ENCODE measurements around the gene RELN. TPM values are rescaled to one million over a fixed set of nuclear protein-coding genes. Genes with fewer than 3 reads are reported as not detected.

The RELN gene
- total RNA-seq, 1 donor from 2014 or later = 5.4 TPM

DNA sequence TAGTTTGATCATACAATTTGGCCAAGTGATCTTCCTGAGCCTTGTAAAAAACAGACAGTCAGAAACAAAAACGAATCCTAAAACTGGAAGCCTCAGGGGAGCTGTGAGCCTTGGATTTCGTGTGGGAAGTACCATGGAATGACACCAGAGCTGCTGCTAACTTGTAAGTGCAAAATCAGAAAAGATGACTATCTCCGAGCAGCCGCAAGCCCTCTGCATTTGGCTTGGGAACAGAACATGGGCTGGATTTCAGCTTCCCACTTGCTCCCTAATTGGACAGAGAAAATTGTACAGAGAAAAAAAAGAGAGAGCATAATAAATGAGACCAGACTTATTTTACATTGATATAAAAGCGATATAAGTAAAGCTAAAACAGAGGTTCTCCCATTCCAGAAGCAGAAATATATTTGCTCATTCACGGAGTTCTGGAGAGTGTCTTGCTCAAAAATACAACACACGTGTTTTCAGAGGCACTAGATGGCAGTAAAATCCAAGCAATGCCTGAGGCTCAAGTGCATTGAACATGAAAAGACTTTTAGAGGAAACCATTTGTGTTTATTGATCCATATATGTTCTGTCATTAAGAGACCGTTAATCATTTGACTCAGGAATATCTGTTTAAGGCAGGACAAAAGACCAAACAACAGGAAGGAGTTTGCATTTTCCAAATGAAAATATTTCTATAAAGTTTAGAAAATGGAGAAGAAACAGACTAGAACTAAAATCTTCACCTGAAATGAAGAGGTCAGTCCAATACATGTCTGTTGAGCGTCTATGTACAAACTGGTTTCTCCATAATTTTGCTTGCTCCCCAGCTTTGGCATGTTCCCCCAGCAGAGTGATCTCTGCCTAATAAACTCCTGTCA is 465.2 kb downstream of the RELN start:
- TF ChIP-seq, protein P1, sequence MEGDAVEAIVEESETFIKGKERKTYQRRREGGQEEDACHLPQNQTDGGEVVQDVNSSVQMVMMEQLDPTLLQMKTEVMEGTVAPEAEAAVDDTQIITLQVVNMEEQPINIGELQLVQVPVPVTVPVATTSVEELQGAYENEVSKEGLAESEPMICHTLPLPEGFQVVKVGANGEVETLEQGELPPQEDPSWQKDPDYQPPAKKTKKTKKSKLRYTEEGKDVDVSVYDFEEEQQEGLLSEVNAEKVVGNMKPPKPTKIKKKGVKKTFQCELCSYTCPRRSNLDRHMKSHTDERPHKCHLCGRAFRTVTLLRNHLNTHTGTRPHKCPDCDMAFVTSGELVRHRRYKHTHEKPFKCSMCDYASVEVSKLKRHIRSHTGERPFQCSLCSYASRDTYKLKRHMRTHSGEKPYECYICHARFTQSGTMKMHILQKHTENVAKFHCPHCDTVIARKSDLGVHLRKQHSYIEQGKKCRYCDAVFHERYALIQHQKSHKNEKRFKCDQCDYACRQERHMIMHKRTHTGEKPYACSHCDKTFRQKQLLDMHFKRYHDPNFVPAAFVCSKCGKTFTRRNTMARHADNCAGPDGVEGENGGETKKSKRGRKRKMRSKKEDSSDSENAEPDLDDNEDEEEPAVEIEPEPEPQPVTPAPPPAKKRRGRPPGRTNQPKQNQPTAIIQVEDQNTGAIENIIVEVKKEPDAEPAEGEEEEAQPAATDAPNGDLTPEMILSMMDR (IDR thresholded peaks at IDR 0.05; ENCODE audit: unreplicated experiment) = peak; percentile 59
- no peak for DNase-seq (ENCODE audit: low spot score, unreplicated experiment)
- peak overlapping the region; percentile 38 for H3K27ac Mint-ChIP-seq

DNA sequence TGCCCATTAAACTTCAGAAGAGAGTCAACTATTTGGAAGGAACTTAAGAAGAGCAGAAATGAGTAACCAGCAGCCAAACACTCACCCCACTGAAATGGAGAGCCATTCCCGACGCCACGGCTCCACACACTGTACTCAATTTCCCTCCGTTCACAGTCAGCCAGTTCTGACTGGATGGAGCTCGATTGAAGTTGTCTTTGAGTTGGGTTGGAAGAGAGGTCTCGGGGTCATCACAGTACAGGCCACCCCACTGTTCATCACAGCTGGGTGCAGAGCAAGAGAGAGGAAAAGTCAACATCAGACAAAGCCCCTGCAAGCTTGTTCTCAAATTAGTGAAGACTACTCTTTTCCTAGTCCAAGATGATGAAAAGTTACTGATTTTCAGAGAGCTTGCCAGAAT is 467.5 kb downstream of the RELN start:
- TF ChIP-seq, protein P1 (IDR thresholded peaks at IDR 0.05; ENCODE audit: unreplicated experiment) = no peak
- peaks cover 8% of the 10 kb centered on the region for H3K4me1 Mint-ChIP-seq (ENCODE audit: low read depth)
- no peak overlapping the region for H3K27ac Mint-ChIP-seq
- no peak overlapping the region for H3K4me3 Mint-ChIP-seq (ENCODE audit: low read depth)
- H3K36me3 Mint-ChIP-seq (ENCODE audit: insufficient read depth) = no peaks in the 10 kb centered on the region
- H3K27me3 Mint-ChIP-seq = peaks cover 14% of the 10 kb centered on the region
- no peaks in the 10 kb centered on the region for H3K9me3 Mint-ChIP-seq (ENCODE audit: low read depth)
- no peak for DNase-seq (ENCODE audit: low spot score, unreplicated experiment)

More for the DNA sequence above, 465.2 kb downstream of the RELN start:
- Mint-ChIP-seq H3K27me3 (peaks cover 14% of the 10 kb centered on the region), H3K36me3 (ENCODE audit: insufficient read depth) (no peaks in the 10 kb centered on the region), H3K9me3 (ENCODE audit: low read depth) (no peaks in the 10 kb centered on the region), H3K4me1 (ENCODE audit: low read depth) (peaks cover 11% of the 10 kb centered on the region), H3K4me3 (ENCODE audit: low read depth) (no peak overlapping the region)

DNA sequence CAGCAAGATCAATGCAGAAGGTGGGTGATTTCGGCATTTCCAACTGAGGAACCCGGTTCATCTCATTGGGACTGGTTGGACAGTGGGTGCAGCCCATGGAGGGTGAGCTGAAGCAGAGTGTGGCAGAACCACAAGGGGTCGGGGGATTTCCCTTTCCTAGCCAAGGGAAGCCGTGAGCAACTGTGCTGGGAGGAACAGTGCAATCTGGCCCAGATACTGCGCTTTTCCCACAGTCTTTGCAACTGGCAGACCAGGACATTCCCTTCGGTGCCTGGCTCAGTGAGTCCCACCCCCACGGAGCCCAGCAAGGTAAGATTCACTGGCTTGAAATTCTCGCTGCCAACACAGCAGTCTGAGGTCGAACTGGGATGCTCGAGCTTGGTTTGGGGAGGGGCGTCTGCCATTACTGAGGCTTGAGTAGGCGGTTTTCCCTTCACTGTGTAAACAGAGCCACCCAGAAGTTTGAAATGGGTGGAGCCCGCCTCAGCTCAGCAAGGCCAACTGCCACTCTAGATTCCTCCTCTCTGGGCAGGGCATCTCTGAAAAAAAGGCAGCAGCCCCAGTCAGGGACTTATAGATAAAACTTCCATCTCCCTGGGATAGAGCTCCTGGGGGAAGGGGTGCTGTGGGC is 484.8 kb downstream of the RELN start:
- DNase-seq (ENCODE audit: low spot score, unreplicated experiment) = no peak

DNA sequence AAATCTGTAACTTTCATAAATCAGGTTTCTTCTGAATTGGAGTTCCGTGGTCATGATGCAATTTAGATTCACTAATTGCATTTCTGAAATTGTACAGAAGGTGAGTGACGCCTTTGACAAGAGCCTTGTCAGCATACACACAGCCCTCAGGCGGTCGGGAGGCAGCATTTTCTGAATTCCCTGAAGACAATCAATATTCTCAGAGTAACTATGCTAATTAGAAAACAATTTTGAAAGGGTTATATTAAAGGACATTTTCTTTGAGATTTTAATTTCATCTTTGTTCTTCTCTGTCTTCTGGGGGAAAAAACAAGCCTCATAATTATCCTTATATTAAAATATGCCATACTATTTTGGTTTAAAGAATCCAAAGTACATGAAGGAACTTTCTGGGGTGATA is 488.3 kb downstream of the RELN start:
- Mint-ChIP-seq H3K4me3 (ENCODE audit: low read depth) (no peak overlapping the region), H3K27ac (no peak overlapping the region), H3K4me1 (ENCODE audit: low read depth) (no peaks in the 10 kb centered on the region), H3K27me3 (peaks cover 5% of the 10 kb centered on the region), H3K9me3 (ENCODE audit: low read depth) (peaks cover 6% of the 10 kb centered on the region), H3K36me3 (ENCODE audit: insufficient read depth) (no peaks in the 10 kb centered on the region)
- DNase-seq (ENCODE audit: low spot score, unreplicated experiment) = no peak
- TF ChIP-seq, protein P1 (IDR thresholded peaks at IDR 0.05; ENCODE audit: unreplicated experiment) = no peak

More for the DNA sequence above, 484.8 kb downstream of the RELN start:
- Mint-ChIP-seq H3K9me3 (ENCODE audit: low read depth) (peaks cover 6% of the 10 kb centered on the region), H3K4me1 (ENCODE audit: low read depth) (no peaks in the 10 kb centered on the region), H3K27ac (no peak overlapping the region), H3K36me3 (ENCODE audit: insufficient read depth) (no peaks in the 10 kb centered on the region), H3K4me3 (ENCODE audit: low read depth) (no peak overlapping the region), H3K27me3 (peaks cover 18% of the 10 kb centered on the region)
- TF ChIP-seq, protein P1 (IDR thresholded peaks at IDR 0.05; ENCODE audit: unreplicated experiment) = no peak

DNA sequence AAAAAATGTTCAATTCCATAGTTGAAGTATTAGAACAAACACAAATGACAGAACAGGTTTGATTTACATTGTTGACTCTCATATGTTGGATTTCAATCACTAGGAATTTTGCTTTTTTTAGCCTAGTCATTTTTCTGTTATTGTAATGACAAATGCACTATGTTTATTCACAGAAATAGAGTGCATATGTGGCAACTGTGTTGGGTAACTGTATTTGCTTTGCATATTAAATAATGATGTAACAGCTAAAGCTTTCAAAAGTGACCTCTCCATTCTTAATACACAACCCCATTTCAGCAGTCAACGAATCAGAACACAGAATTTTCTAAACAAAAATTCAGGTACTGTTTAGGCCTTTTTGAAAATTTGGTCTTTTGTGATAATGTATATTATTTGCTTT is 489.5 kb downstream of the RELN start:
- no peaks in the 10 kb centered on the region for H3K4me1 Mint-ChIP-seq (ENCODE audit: low read depth)
- H3K36me3 Mint-ChIP-seq (ENCODE audit: insufficient read depth) = no peaks in the 10 kb centered on the region
- TF ChIP-seq, protein P1 (IDR thresholded peaks at IDR 0.05; ENCODE audit: unreplicated experiment) = no peak
- no peaks in the 10 kb centered on the region for H3K9me3 Mint-ChIP-seq (ENCODE audit: low read depth)
- no peak overlapping the region for H3K27ac Mint-ChIP-seq
- H3K27me3 Mint-ChIP-seq = no peaks in the 10 kb centered on the region
- no peak overlapping the region for H3K4me3 Mint-ChIP-seq (ENCODE audit: low read depth)
- no peak for DNase-seq (ENCODE audit: low spot score, unreplicated experiment)

Data from progenitor cell of endocrine pancreas (in vitro differentiated cells).